BJ (cell line): ENCODE measurements around the gene TGM2. TPM values are rescaled to one million over a fixed set of nuclear protein-coding genes. Genes with fewer than 3 reads are reported as not detected.

Source experiments
- CTCF ChIA-PET: fragments of 350-600 bp; formaldehyde crosslinking; extraction: SDS; loops from one replicate; lab custom pipeline; 2021; ENCODE audit warnings: antibody characterized with exemption, inconsistent platforms; lab: Yijun Ruan, JAX
- POLR2A ChIA-PET: fragments of 300-600 bp; sonication (Branson Sonifier 250); formaldehyde crosslinking; extraction: SDS; loops from one replicate; lab custom pipeline; 2021; ENCODE audit warnings: antibody characterized with exemption; lab: Charles Lee
- DNase-seq: peaks from one replicate; pipeline ENCODE4 v3.0.0-alpha.2; 2011; ENCODE audit warnings: low read depth
- H3K27me3 ChIP-seq: 2 replicates; pipeline ENCODE4 v1.6.0; 2011; ENCODE audit warnings: low read length; ENCODE audit not compliant: control insufficient read depth, insufficient read depth
- H3K36me3 ChIP-seq: 2 replicates; pipeline ENCODE4 v1.5.1; 2011; ENCODE audit warnings: low read length; ENCODE audit not compliant: control insufficient read depth, insufficient read depth
- H3K4me3 ChIP-seq: 2 replicates; pipeline ENCODE4 v1.5.1; 2011; ENCODE audit warnings: low read depth, mild to moderate bottlenecking, control low read depth, low read length
- polyA plus RNA-seq: library from polyadenylated mRNA; depleted of rRNA; stranded (reverse); fragments of >200 nt; gene quantifications from 2 replicates; pipeline ENCODE4 v1.2.3, GENCODE V29; 2011
- TF ChIP-seq, protein P1 (sequence below): IDR thresholded peaks from 2 replicates; pipeline ENCODE4 v1.5.1; 2011; ENCODE audit warnings: low read depth, mild to moderate bottlenecking, control low read depth, inconsistent platforms, low read length, moderate library complexity; ENCODE audit not compliant: insufficient read depth

Gene TGM2
- polyA plus RNA-seq, 1 experiment: 397 TPM

DNA sequence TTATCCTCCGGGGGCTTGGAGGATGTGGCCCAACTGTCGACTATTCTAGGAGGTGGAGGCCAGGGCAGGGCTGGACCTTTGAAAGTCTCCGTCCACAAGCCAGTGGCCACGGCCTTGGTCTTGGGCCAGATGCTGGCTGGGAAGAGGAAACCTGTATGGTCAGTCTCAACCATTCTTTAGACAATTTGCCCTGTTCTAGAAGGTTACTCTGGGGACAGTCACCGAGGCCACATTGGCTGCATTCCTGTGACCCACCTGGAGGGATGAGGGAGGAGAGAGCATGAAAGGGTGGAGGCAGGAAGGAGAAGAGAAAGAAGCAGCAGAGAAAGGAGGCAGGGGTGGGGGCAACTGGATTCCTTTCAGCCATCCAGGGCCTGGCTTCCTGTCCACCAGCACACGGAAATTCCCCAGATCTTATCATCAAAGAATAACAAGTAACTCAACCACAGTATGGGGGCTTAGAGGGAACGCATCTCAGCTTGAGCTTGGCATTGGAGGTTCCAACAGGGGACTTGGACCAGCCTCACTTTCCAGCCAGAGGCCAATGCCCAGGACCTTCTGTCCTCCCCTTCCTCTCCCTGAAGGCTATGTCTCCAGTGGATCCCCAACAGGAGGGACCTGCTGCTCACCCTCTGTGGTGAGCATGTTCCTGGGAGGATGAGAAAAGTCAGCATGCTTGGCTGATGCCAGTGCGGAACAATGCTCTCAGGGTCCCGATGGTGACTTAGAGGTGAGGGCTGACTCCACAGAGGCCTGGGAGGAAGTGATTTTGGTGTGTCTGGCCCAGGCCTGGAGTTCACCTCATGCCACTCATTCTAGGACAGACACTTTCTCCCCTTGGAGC lies 30.4 kb downstream of the TGM2 start:
- Histone ChIP-seq H3K27me3 (no peaks in the 10 kb centered on the region), H3K36me3 (peaks cover 49% of the 10 kb centered on the region), H3K4me3 (no peak overlapping the region)
- ChIA-PET CTCF (interaction anchor here (2.4 kb wide), 1 partner anchor 9 kb away, joined by 6 read pairs; no protein-coding TSS in a partner anchor), POLR2A (interaction anchor here (0.6 kb wide), 1 partner anchor 292 kb away, joined by 3 read pairs; no protein-coding TSS in a partner anchor)
- DNase-seq: no peak
- TF ChIP-seq, protein P1, sequence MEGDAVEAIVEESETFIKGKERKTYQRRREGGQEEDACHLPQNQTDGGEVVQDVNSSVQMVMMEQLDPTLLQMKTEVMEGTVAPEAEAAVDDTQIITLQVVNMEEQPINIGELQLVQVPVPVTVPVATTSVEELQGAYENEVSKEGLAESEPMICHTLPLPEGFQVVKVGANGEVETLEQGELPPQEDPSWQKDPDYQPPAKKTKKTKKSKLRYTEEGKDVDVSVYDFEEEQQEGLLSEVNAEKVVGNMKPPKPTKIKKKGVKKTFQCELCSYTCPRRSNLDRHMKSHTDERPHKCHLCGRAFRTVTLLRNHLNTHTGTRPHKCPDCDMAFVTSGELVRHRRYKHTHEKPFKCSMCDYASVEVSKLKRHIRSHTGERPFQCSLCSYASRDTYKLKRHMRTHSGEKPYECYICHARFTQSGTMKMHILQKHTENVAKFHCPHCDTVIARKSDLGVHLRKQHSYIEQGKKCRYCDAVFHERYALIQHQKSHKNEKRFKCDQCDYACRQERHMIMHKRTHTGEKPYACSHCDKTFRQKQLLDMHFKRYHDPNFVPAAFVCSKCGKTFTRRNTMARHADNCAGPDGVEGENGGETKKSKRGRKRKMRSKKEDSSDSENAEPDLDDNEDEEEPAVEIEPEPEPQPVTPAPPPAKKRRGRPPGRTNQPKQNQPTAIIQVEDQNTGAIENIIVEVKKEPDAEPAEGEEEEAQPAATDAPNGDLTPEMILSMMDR: no peak

- H3K36me3 ChIP-seq: peaks cover 45% of the 10 kb centered on the region
These were observed 31.2 kb downstream of the TGM2 start for GRCh38 chr20:38133680-38134426.

GRCh38 chr20:38132910-38133501 lies 32.1 kb downstream of the TGM2 start:
- ChIA-PET POLR2A (no interaction called here), CTCF (interaction anchor here (2.4 kb wide), 1 partner anchor 11 kb away, joined by 6 read pairs; no protein-coding TSS in a partner anchor)
- Histone ChIP-seq H3K27me3 (no peaks in the 10 kb centered on the region), H3K4me3 (no peak overlapping the region), H3K36me3 (peaks cover 41% of the 10 kb centered on the region)
- no peak for DNase-seq
- TF ChIP-seq, protein P1: no peak

More at GRCh38 chr20:38133680-38134426, 31.2 kb downstream of the TGM2 start:
- CTCF ChIA-PET: interaction anchor here (2.4 kb wide), 1 partner anchor 10 kb away, joined by 6 read pairs; no protein-coding TSS in a partner anchor
- Histone ChIP-seq H3K4me3 (no peak overlapping the region), H3K27me3 (no peaks in the 10 kb centered on the region)
- DNase-seq: no peak
- POLR2A ChIA-PET: interaction anchor here (0.6 kb wide), 1 partner anchor 292 kb away, joined by 3 read pairs; no protein-coding TSS in a partner anchor
- TF ChIP-seq, protein P1: no peak

GRCh38 chr20:38132156-38132909 lies 32.7 kb downstream of the TGM2 start:
- Histone ChIP-seq H3K4me3 (no peak overlapping the region), H3K36me3 (peaks cover 34% of the 10 kb centered on the region), H3K27me3 (no peaks in the 10 kb centered on the region)
- ChIA-PET POLR2A (no interaction called here), CTCF (interaction anchor here (1.1 to 2.4 kb wide), 2 partner anchors 12 to 41 kb away, joined by 3 to 6 read pairs; no protein-coding TSS in a partner anchor)
- DNase-seq: no peak
- TF ChIP-seq, protein P1: no peak
